HEK293 (cell line): Measurements from ENCODE around the gene COMMD10.

Experiments
- CTCF ChIA-PET: fragments of 350-600 bp; formaldehyde crosslinking; extraction: SDS; loops from one replicate; lab custom pipeline; 2021; ENCODE audit warnings: antibody characterized with exemption; lab: Yijun Ruan, JAX
- POLR2A ChIA-PET: fragments of 300-600 bp; formaldehyde crosslinking; extraction: SDS; loops from one replicate; lab custom pipeline; 2020; ENCODE audit warnings: antibody characterized with exemption, inconsistent platforms; lab: Yijun Ruan, JAX
- H3K27ac ChIP-seq: fragments of 200-500 bp; sonication (Bioruptor generic); 2 replicates; pipeline ENCODE4 v1.5.1; 2014; ENCODE audit warnings: low read depth, low read length, control low read depth, inconsistent platforms; ENCODE audit errors: extremely low read depth
- H3K36me3 ChIP-seq, 2 experiments: fragments of 200-500 bp in 1 of 2; sonication (Bioruptor generic) in 1 of 2; 1 replicate in 1 of 2; 2 replicates in 1 of 2; pipeline ENCODE4 v1.5.1; 2014 to 2017; ENCODE audit warnings: inconsistent platforms in 2 of 2, low read length in 2 of 2; ENCODE audit not compliant: control insufficient read depth in 2 of 2, insufficient read depth in 1 of 2
- H3K4me1 ChIP-seq: fragments of 200-500 bp; sonication (Bioruptor generic); 2 replicates; pipeline ENCODE4 v1.5.1; 2014; ENCODE audit warnings: mild to moderate bottlenecking, low read length, inconsistent platforms; ENCODE audit not compliant: control insufficient read depth, insufficient read depth
- H3K4me3 ChIP-seq: 2 replicates; pipeline ENCODE4 v1.5.1; 2011; ENCODE audit warnings: low read depth, mild to moderate bottlenecking, control low read depth, low read length, moderate library complexity
- H3K9me3 ChIP-seq: fragments of 200-500 bp; sonication (Bioruptor generic); 2 replicates; pipeline ENCODE4 v1.5.1; 2014; ENCODE audit warnings: low read depth, low read length, inconsistent platforms; ENCODE audit not compliant: control insufficient read depth, insufficient read depth
- GLI4 ChIP-seq: fragments of 450-650 bp; formaldehyde crosslinking; IDR thresholded peaks from 2 replicates; pipeline ENCODE4 v1.5.1; 2016; ENCODE audit warnings: missing biosample characterization, missing genetic modification characterization
- KLF17 ChIP-seq: fragments of 450-650 bp; formaldehyde crosslinking; IDR thresholded peaks from 2 replicates; pipeline ENCODE4 v1.5.1; 2016; ENCODE audit warnings: missing biosample characterization, missing genetic modification characterization
- KLF8 ChIP-seq: fragments of 450-650 bp; formaldehyde crosslinking; IDR thresholded peaks from 2 replicates; pipeline ENCODE4 v1.5.1; 2016; ENCODE audit warnings: missing biosample characterization, missing genetic modification characterization
- OVOL3 ChIP-seq: fragments of 450-650 bp; formaldehyde crosslinking; IDR thresholded peaks from 2 replicates; pipeline ENCODE4 v1.5.1; 2016; ENCODE audit warnings: missing biosample characterization, missing genetic modification characterization
- PBX3 ChIP-seq: sonication (generic); formaldehyde crosslinking; IDR thresholded peaks from 2 replicates; pipeline ENCODE4 v1.8.1; 2022; ENCODE audit warnings: mild to moderate bottlenecking, moderate library complexity, missing genetic modification reagents
- SCRT1 ChIP-seq: fragments of 450-650 bp; formaldehyde crosslinking; IDR thresholded peaks from 2 replicates; pipeline ENCODE4 v1.5.1; 2016; ENCODE audit warnings: missing biosample characterization, missing genetic modification characterization, borderline replicate concordance
- SP7 ChIP-seq: fragments of 450-650 bp; formaldehyde crosslinking; IDR thresholded peaks from 2 replicates; pipeline ENCODE4 v1.5.1; 2016; ENCODE audit warnings: missing biosample characterization, missing genetic modification characterization
- WT1 ChIP-seq: fragments of 450-650 bp; formaldehyde crosslinking; IDR thresholded peaks from 2 replicates; pipeline ENCODE4 v1.5.1; 2016; ENCODE audit warnings: missing biosample characterization, missing genetic modification characterization
- ZBTB11 ChIP-seq: fragments of 450-650 bp; formaldehyde crosslinking; conservative IDR thresholded peaks from 2 replicates; pipeline ENCODE4 v1.5.1; 2016; ENCODE audit warnings: low read depth, missing biosample characterization, missing genetic modification characterization
- ZBTB7A ChIP-seq: fragments of 450-650 bp; formaldehyde crosslinking; IDR thresholded peaks from 2 replicates; pipeline ENCODE4 v1.5.1; 2016; ENCODE audit warnings: low read depth, missing biosample characterization, missing genetic modification characterization
- ZNF146 ChIP-seq: fragments of 450-650 bp; formaldehyde crosslinking; IDR thresholded peaks from 2 replicates; pipeline ENCODE4 v1.5.1; 2016; ENCODE audit warnings: missing biosample characterization, missing genetic modification characterization
- ZNF155 ChIP-seq: fragments of 450-650 bp; formaldehyde crosslinking; IDR thresholded peaks from 2 replicates; pipeline ENCODE4 v1.5.1; 2016; ENCODE audit warnings: missing biosample characterization, missing genetic modification characterization
- ZNF175 ChIP-seq: fragments of 450-650 bp; formaldehyde crosslinking; IDR thresholded peaks from 2 replicates; pipeline ENCODE4 v1.5.1; 2016; ENCODE audit warnings: missing biosample characterization, missing genetic modification characterization
- ZNF23 ChIP-seq: fragments of 450-650 bp; formaldehyde crosslinking; IDR thresholded peaks from 2 replicates; pipeline ENCODE4 v1.5.1; 2016; ENCODE audit warnings: missing biosample characterization, missing genetic modification characterization, borderline replicate concordance
- ZNF341 ChIP-seq: fragments of 450-650 bp; formaldehyde crosslinking; IDR thresholded peaks from 2 replicates; pipeline ENCODE4; 2016; ENCODE audit warnings: low read depth, missing biosample characterization, missing genetic modification characterization
- ZNF362 ChIP-seq: fragments of 450-650 bp; formaldehyde crosslinking; IDR thresholded peaks from 2 replicates; pipeline ENCODE4 v1.5.1; 2016; ENCODE audit warnings: missing biosample characterization, missing genetic modification characterization
- ZNF394 ChIP-seq: fragments of 450-650 bp; formaldehyde crosslinking; IDR thresholded peaks from 2 replicates; pipeline ENCODE4 v1.5.1; 2016; ENCODE audit warnings: missing biosample characterization, missing genetic modification characterization, mild to moderate bottlenecking, moderate library complexity, borderline replicate concordance
- ZNF473 ChIP-seq: fragments of 450-650 bp; formaldehyde crosslinking; IDR thresholded peaks from 2 replicates; pipeline ENCODE4 v1.5.1; 2017; ENCODE audit warnings: missing biosample characterization, missing genetic modification characterization
- ZNF514 ChIP-seq: fragments of 450-650 bp; formaldehyde crosslinking; IDR thresholded peaks from 2 replicates; pipeline ENCODE4 v1.5.1; 2016; ENCODE audit warnings: missing biosample characterization, missing genetic modification characterization
- ZNF544 ChIP-seq: fragments of 450-650 bp; formaldehyde crosslinking; IDR thresholded peaks from 2 replicates; pipeline ENCODE4 v1.5.0; 2017; ENCODE audit warnings: missing biosample characterization, missing genetic modification characterization
- ZNF585B ChIP-seq: fragments of 450-650 bp; formaldehyde crosslinking; IDR thresholded peaks from 2 replicates; pipeline ENCODE4 v1.5.1; 2016; ENCODE audit warnings: missing biosample characterization, missing genetic modification characterization
- ZNF645 ChIP-seq: fragments of 450-650 bp; formaldehyde crosslinking; IDR thresholded peaks from 2 replicates; pipeline ENCODE4; 2016; ENCODE audit warnings: missing biosample characterization, missing genetic modification characterization
- ZNF660 ChIP-seq: fragments of 450-650 bp; IDR thresholded peaks from 2 replicates; pipeline ENCODE4 v1.5.1; 2018; ENCODE audit warnings: missing biosample characterization, mild to moderate bottlenecking, missing genetic modification characterization
- ZNF701 ChIP-seq: fragments of 450-650 bp; formaldehyde crosslinking; IDR thresholded peaks from 2 replicates; pipeline ENCODE4 v1.5.1; 2016; ENCODE audit warnings: missing biosample characterization, missing genetic modification characterization

The COMMD10 gene

GRCh38 chr5:116273448-116274242, 188.8 kb downstream of the COMMD10 start (continued):
- no peak for TF ChIP-seq ZNF146
- TF ChIP-seq ZNF341 (tag by site-specific recombination) = no peak
- TF ChIP-seq KLF8 = no peak
- TF ChIP-seq ZNF544 = no peak
- no peak for TF ChIP-seq SCRT1 (tag by site-specific recombination)
- TF ChIP-seq ZNF175 (tag by site-specific recombination) = no peak
- no peak for TF ChIP-seq ZNF645 (tag by site-specific recombination)
- no peak for TF ChIP-seq SP7 (tag by site-specific recombination)
- no peak for TF ChIP-seq KLF17

- no peak overlapping the region for H3K4me3 ChIP-seq
- no peaks in the 10 kb centered on the region for H3K4me1 ChIP-seq
- H3K9me3 ChIP-seq = no peaks in the 10 kb centered on the region
- H3K36me3 ChIP-seq = no peaks in the 10 kb centered on the region
- CTCF ChIA-PET = no interaction called here
- POLR2A ChIA-PET = no interaction called here
- H3K27ac ChIP-seq = no peak overlapping the region
- TF ChIP-seq PBX3 (CRISPR knock-in tag) = no peak
- no peak for TF ChIP-seq ZNF394 (tag by site-specific recombination)
- TF ChIP-seq OVOL3 (tag by site-specific recombination) = no peak
- TF ChIP-seq ZNF514 (tag by site-specific recombination) = no peak
- TF ChIP-seq WT1 (tag by site-specific recombination) = no peak
- TF ChIP-seq ZNF155 (tag by site-specific recombination) = no peak
Observed at GRCh38 chr5:116274251-116274650, 189.4 kb downstream of the COMMD10 start.

- TF ChIP-seq ZNF585B (tag by site-specific recombination) = no peak
- TF ChIP-seq ZBTB7A (tag by site-specific recombination) = no peak
- no peak for TF ChIP-seq ZNF660 (tag by site-specific recombination)
- TF ChIP-seq ZBTB11 (tag by site-specific recombination) = no peak
- no peak for TF ChIP-seq ZNF23 (tag by site-specific recombination)
- TF ChIP-seq GLI4 (tag by site-specific recombination) = no peak
- TF ChIP-seq ZNF473 (tag by site-specific recombination) = no peak
- TF ChIP-seq ZNF362 (tag by site-specific recombination) = no peak
- TF ChIP-seq ZNF701 (tag by site-specific recombination) = no peak
- TF ChIP-seq, all 188 proteins: peak for 0
- H3K4me1 ChIP-seq = no peaks in the 10 kb centered on the region
- ChIA-PET POLR2A (no interaction called here), CTCF (no interaction called here)
- H3K27ac ChIP-seq = no peak overlapping the region
- no peaks in the 10 kb centered on the region for H3K9me3 ChIP-seq
- no peak overlapping the region for H3K4me3 ChIP-seq
- H3K36me3 ChIP-seq = no peaks in the 10 kb centered on the region
Observed at GRCh38 chr5:116275282-116275681, 190.5 kb downstream of the COMMD10 start.
